Muscle layer of duodenum (tissue), 2 donors: ENCODE data around the gene SHROOM2.
A peak's percentile ranks its signal among the peaks of the same experiment; 100 is the strongest.
"Not testable (repeated sequence)": the region's sequence is repeated elsewhere in the genome, so short reads cannot be mapped to it uniquely, and the experiment has no call there.

Experiments
- H3K27ac ChIP-seq: one replicate; pipeline ENCODE4 v1.7.0; 2013; ENCODE audit warnings: mild to moderate bottlenecking, low read length
- H3K27me3 ChIP-seq: one replicate; pipeline ENCODE4 v1.7.0; 2013; ENCODE audit warnings: low read depth, mild to moderate bottlenecking, control low read depth, low read length
- H3K36me3 ChIP-seq, 2 donors: one replicate each; pipeline ENCODE4 v1.7.0; 2013; ENCODE audit warnings: low read length in 2 of 2, control low read depth in 1 of 2, mild to moderate bottlenecking in 1 of 2; ENCODE audit not compliant: insufficient read depth in 2 of 2, control insufficient read depth in 1 of 2
- H3K4me1 ChIP-seq, 2 donors: one replicate each; pipeline ENCODE4 v1.7.0; 2013; ENCODE audit warnings: low read length in 2 of 2, mild to moderate bottlenecking in 2 of 2, control low read depth in 1 of 2, moderate library complexity in 1 of 2; ENCODE audit not compliant: insufficient read depth in 2 of 2, control insufficient read depth in 1 of 2
- H3K4me3 ChIP-seq, 2 donors: one replicate each; pipeline ENCODE4 v1.7.0; 2013; ENCODE audit warnings: low read length in 2 of 2, low read depth in 1 of 2, mild to moderate bottlenecking in 1 of 2
- H3K9me3 ChIP-seq, 2 donors: one replicate each; pipeline ENCODE4 v1.7.0; 2013; ENCODE audit warnings: low read length in 2 of 2, control low read depth in 1 of 2, mild to moderate bottlenecking in 1 of 2; ENCODE audit not compliant: control insufficient read depth in 1 of 2
- donor health status: healthy.

Gene SHROOM2

DNA sequence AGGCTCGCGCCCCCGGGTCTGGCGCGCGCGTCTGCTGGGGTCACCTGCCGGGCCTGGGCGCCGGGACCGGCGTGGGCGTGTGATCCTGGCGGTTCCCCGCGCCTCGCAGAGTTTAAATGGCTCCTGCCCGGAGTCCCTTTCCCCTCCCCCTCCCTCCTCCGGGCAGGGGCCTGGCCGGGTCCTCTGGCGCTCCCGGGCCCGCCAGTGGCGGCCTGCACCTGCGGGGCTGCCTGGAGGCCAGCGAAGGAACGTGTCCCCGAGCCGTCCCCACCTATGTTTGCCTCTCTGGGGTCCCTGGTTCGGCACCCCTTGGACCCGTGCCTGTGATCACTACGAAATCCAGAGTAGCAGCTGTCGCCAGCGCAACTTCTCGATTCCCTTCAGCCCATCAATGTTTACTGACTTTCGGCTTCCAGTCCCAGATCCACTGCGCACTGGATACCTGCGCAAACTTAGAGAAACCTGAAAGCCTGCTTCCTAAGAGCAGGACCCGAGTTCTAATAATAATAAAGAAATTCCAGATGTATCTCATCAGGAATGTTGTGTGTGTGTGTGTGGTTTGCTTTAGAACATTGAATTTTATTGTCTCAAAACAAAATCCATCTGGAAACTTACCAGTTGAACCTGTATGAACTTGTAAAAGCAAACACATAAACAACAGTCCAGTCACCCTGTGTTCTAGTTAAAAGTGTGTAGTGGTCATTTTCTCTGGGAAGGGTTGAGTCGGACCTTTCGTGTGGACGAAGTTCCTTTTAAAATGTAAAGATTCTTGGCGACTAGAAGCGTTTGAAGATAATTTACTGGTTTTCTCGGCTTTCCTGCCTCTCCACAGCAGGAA, 788 bp downstream of the SHROOM2 start:
- H3K4me1 ChIP-seq = peaks cover 0 to 4% of the 10 kb centered on the region in 2 donors
- H3K36me3 ChIP-seq = no peaks in the 10 kb centered on the region
- H3K27ac ChIP-seq = no peak overlapping the region
- no peaks in the 10 kb centered on the region for H3K9me3 ChIP-seq
- no peaks in the 10 kb centered on the region for H3K27me3 ChIP-seq
- peak overlapping the region; percentile 37 to 52 for H3K4me3 ChIP-seq

DNA sequence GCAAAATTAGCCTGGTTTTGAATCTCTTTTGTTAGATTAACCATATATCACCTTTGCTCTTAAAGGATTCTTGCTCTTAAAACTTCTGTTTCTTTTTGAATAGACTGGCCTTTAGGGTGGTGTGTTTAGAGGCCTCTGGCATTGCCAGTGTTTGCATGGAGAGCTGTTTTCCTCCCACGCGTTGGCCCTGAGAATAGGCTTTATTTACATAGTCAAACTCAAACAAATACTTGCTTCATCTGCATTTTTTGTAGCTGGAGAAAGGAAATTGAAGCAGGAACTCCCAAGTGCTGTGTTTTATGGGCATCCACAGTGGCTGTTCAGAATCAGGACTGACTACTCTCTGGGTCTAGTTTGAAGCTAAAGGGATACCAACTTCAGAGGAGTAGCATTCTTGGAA, 2.7 kb downstream of the SHROOM2 start:
- Histone ChIP-seq H3K9me3 (no peaks in the 10 kb centered on the region), H3K27ac (no peak overlapping the region), H3K27me3 (no peaks in the 10 kb centered on the region)

DNA sequence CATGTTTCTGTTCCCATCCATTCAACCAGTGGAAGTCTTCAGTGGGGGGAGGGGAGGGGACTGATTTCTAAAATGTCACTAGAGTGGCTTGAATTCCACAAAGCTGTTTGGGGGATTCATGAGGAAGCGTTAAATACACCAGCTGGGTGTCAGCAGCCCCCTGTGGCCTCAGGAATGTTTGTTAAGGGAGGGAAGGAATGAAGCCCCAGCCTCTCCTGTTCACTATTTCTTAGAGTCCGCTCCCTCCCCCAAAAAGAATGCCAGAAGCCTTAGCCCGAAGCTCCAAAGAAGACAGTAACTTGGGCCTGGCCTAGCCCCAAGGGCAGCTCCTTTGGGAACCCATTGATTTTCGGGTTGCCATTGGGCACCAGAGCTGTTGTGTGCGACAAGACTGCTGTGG, 3.3 kb downstream of the SHROOM2 start:
- Histone ChIP-seq H3K4me1 (peaks cover 0 to 4% of the 10 kb centered on the region in 2 donors), H3K4me3 (no peak overlapping the region), H3K27ac (no peak overlapping the region)

More for the DNA sequence above, 2.7 kb downstream of the SHROOM2 start:
- Histone ChIP-seq H3K4me1 (peaks cover 0 to 4% of the 10 kb centered on the region in 2 donors), H3K36me3 (no peaks in the 10 kb centered on the region), H3K4me3 (no peak overlapping the region)

DNA sequence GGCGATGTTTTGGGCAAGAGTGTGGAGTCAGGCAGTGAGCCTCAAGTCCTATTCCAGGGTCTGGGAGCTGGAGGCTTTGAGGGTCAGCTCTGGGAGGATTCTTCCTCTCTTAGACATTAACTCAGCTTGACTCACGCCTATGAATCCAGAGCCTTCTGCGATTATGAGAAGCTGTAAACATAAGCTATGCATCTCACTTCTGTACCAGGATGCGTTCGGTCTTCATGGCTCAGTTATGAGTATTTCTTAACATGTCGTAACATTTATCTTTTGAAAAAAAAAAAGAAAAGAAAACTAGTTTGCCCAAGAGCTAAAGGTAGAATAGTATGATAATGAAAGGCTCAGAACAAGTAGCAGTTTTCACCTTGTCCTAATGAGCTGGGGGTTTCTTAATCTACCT, 4.6 kb downstream of the SHROOM2 start:
- Histone ChIP-seq H3K4me1 (no peaks in the 10 kb centered on the region), H3K36me3 (no peaks in the 10 kb centered on the region), H3K4me3 (no peak overlapping the region), H3K27me3 (no peaks in the 10 kb centered on the region), H3K27ac (no peak overlapping the region), H3K9me3 (peaks cover 0 to 2% of the 10 kb centered on the region in 2 donors)

More for the DNA sequence above, 3.3 kb downstream of the SHROOM2 start:
- Histone ChIP-seq H3K9me3 (no peaks in the 10 kb centered on the region), H3K27me3 (no peaks in the 10 kb centered on the region), H3K36me3 (no peaks in the 10 kb centered on the region)

DNA sequence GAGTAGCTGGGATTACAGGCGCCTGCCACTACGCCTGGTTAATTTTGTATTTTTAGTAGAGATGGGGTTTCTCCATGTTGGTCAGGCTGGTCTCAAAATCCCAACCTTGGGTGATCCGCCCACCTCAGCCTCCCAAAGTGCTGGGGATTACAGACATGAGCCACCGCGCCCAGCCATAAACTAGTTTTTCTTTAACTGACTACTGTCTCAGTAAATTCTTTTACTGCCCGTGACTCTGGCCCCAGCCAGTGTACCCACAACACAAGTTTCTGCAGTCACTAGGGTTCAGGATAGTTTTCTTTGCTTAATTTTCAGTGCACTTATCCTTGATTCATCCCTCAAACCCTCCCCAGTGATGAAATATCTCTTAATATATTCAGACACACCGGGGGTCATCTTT, 8.3 kb downstream of the SHROOM2 start:
- no peaks in the 10 kb centered on the region for H3K27me3 ChIP-seq
- no peak overlapping the region for H3K4me3 ChIP-seq
- H3K36me3 ChIP-seq = no peaks in the 10 kb centered on the region
- H3K4me1 ChIP-seq = no peaks in the 10 kb centered on the region
- peaks cover 0 to 3% of the 10 kb centered on the region in 2 donors for H3K9me3 ChIP-seq
- H3K27ac ChIP-seq = no peak overlapping the region

DNA sequence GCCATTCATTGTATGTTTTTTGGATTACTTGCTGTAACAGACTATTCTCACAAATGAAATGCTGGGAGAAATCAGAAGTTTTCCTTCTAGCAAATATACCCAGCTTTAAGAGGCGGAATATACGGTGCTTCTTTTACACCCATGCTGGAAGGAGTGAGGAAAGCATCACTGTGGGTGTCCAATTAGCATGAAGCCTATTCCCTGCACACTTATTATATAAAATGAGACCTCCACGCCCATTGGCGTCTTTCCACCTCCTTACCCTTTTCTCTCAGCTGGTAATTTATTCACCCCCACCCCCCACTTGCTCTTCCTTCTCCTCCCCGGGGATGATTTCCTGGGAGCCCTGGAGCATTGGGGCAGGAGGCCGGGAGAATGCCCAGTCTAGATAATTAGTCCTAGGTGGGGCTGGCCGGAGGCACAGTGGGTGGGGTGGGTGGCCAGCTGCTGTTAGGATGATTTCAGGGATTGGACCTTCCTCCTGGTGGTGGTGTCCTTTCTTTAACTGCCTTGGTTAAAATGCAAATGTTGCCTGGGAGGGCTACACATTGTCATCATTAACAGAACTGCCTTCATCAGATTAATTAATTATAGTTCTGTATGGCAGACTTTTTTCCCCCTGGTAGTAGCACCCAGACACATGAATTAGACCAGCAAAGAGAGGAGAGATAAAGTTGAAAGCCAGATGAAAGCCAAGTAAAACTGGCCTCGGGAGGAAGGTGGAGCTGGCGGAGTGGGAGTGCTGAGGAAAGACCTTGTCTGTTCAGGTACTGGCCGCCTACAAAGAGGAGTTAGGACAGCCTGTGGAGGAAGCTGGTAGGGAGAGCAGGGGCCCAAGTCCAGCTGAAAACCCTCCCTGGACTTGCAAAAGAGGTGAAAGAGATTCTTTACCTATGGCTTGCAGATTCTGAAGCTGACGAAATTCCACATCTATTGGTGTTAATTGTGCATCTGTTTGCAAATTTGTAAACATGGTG, 11.4 kb downstream of the SHROOM2 start:
- Histone ChIP-seq H3K4me3 (no peak overlapping the region), H3K4me1 (no peaks in the 10 kb centered on the region)

DNA sequence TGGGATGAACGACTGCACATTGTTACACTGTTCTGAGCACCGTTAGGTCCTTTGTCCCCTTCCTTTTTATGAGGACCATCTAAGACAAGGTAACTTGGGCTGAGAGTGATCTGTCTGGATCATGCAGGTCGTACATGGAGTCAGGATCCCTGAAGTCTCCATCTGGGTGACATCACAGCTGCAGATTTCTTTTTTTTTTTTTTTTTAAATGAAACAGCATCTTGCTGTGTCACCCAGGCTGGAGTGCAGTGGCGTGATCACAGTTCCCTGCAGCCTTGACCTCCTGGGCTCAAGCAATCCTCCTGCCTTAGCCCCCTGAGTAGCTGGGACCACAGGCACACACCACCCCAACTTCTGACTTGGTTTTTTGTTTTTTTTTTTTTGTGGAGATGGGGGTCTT, 16.5 kb downstream of the SHROOM2 start:
- no peaks in the 10 kb centered on the region for H3K27me3 ChIP-seq
- H3K27ac ChIP-seq = no peak overlapping the region
- no peaks in the 10 kb centered on the region for H3K36me3 ChIP-seq
- H3K4me1 ChIP-seq = no peaks in the 10 kb centered on the region
- no peak overlapping the region for H3K4me3 ChIP-seq
- no peaks in the 10 kb centered on the region for H3K9me3 ChIP-seq

More for the DNA sequence above, 11.4 kb downstream of the SHROOM2 start:
- Histone ChIP-seq H3K27ac (no peak overlapping the region), H3K27me3 (no peaks in the 10 kb centered on the region), H3K36me3 (no peaks in the 10 kb centered on the region), H3K9me3 (peaks cover 0 to 3% of the 10 kb centered on the region in 2 donors)

DNA sequence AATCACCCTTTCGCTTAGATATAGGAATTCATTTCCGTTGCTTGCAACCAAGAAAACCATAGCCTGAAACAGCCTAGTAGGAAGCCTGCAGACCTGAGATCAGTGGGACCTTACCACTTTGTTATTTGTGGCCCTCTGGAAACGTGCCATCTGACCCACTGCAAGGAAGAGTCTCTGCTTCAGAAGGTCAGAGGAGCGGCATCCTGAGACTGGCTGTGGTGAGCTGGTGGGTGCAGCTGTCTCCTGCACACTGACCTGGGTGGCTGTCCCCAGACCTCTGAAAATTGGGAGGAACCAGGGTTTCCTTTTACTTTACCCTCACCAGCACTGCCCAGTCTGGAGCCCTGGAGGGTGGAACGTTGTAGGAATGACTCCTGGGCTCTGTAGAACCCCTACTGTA, 18.2 kb downstream of the SHROOM2 start:
- no peak overlapping the region for H3K27ac ChIP-seq
- no peak overlapping the region for H3K4me3 ChIP-seq
- no peaks in the 10 kb centered on the region for H3K36me3 ChIP-seq
- no peaks in the 10 kb centered on the region for H3K27me3 ChIP-seq
- H3K9me3 ChIP-seq = no peaks in the 10 kb centered on the region
- H3K4me1 ChIP-seq = no peaks in the 10 kb centered on the region

DNA sequence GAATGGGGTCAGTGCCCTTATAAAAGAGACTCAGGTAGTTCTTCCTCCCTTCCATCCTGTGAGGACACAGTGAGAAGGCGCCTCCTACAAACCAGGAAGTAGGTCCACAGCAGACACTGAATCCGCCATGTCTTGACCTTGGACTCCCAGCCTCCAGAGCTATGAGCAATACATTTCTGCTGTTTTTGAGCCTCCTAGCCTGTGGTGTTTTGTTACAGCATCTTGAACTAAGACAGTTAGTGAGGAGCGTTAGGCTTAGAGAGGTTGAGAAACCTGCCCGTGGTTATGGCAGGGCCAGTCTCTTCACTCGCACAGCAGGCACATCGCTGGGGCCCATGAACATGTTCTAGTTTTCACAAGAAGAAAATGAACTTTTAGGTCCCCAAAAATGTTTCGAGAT, 19.7 kb downstream of the SHROOM2 start:
- Histone ChIP-seq H3K27me3 (no peaks in the 10 kb centered on the region), H3K9me3 (no peaks in the 10 kb centered on the region), H3K4me3 (no peak overlapping the region), H3K27ac (no peak overlapping the region), H3K36me3 (no peaks in the 10 kb centered on the region), H3K4me1 (no peaks in the 10 kb centered on the region)

DNA sequence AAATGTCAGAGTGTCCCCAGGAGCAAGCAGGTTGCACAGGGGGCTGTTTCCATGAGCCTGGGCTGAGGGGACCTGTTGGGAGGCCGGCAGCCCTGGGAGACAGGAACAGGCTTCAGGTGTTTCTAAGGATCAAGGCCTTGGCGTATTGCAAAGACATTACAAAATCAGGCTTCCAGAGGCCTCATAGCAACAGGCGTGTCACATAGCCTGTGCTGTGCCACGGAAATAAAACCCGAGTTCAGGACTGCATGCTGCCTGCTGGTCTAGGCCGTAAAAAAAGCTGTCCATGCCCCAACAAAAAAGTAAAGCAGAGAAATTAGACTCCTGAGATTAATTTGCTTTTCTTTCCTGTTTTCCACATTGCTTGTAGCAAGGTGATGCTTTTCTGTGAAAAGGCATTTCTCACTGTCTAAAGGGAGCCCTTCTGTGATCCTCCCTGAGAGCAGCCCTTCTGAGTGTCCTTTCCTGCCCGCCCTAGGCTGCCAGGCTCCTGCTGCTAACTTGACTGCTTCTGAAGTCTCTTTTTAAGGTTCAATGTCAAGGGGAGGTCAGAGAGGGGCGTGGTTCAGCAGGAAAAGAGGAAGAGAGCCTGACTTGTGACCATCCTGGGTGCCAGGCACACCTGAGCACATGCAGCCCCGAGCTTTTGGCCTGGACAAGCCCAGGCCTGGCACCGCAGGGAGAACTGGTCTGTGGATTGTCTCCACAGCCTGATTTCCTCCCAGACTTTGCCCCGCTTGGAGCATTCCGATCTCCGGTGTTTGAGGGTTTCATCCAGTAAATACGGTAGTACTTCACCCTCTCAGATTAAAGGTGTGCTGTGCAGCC, 21.3 kb downstream of the SHROOM2 start:
- H3K4me3 ChIP-seq = no peak overlapping the region
- no peaks in the 10 kb centered on the region for H3K27me3 ChIP-seq
- H3K9me3 ChIP-seq = no peaks in the 10 kb centered on the region
- no peaks in the 10 kb centered on the region for H3K36me3 ChIP-seq
- no peaks in the 10 kb centered on the region for H3K4me1 ChIP-seq
- no peak overlapping the region for H3K27ac ChIP-seq

DNA sequence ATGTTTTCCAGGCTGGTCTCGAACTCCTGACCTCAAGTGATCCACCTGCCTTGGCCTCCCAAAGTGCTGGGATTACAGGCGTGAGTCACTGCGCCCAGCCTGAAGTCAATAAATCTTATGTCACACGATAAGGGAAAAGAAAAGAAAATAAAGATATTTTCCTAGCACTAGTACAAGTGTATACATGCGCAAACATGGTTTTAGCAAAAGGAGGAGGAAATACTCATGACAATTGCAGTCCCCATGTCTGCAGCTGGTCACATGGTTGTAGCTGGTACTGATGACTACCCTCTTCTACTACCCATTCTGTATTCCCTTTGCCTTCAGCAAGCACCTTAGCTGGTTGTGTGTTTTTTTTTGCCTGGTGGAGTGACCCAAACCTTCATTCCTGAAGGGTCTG, 23.6 kb downstream of the SHROOM2 start:
- H3K36me3 ChIP-seq, H3K27me3 ChIP-seq, H3K4me1 ChIP-seq, H3K9me3 ChIP-seq, H3K27ac ChIP-seq, H3K4me3 ChIP-seq: not testable (repeated sequence)
